Stimulated activated CD4-positive, alpha-beta T cell treated with anti-CD3 and anti-CD28 coated beads, Interleukin-1b, Interleukin-23, amount 100 ng/mL, for 48 hours (primary cell): ENCODE data around the gene CORO6.

ENCODE experiments used
- DNase-seq: peaks from one replicate; pipeline ENCODE4 v3.0.0-alpha.2; 2020

The CORO6 gene

DNA sequence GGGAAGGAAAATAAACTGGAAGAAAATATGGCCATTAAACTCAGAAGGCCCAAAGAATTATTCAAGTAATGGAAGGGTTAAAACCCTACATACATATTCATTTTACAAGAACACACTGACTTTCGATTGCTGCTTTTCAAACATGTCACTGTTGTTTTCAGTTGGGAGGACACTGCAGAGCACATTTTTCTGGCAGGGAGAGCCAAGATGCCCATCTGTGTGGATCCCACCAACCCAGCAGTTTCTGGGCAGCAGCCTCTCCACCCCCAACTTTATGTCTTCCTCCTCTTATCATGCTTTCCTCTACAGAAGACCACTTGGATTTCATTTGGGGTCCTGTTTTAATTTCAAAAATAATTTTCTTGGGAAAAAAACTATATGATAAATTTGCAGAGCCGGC lies 7.1 kb upstream of the CORO6 start:
- DNase-seq, result no peak

DNA sequence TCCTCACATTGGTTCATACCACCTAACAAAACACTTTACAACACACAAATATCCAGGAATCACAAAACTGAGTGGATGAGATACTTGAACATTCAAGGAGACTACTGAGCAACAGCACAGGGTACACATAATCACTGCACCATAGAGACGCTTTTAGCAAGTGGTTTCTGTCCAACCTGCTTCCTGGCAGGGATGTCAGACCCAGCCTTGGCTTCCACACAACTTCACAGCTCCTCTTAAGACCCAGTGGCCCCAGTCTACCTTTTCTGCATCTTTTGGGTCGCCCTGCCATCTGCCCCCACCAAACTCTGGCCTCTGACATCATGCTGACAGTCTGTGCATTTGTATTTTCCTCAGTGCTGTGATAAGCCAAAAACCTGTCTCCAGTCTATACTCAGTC lies 5.9 kb upstream of the CORO6 start:
- DNase-seq, result no peak

DNA sequence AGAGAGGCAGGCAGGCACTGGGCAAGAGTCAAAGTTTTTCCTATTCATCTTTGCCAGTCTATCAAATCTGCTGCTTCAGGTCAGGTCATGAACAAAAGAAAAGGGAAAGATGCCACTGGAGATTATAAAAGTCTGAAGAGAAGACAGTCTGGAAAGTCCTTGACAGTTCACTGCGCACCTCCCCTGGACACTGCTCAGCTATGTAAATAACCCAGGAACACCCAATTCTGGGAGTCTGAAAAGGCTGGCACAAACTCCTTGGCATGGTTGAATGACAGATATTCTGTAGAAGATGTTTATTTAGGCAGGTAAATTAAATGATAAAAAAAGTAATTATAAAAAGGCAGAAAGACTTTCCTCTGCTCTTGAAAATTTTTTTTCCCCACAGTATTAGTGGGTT lies 5.2 kb upstream of the CORO6 start:
- DNase-seq, result no peak

DNA sequence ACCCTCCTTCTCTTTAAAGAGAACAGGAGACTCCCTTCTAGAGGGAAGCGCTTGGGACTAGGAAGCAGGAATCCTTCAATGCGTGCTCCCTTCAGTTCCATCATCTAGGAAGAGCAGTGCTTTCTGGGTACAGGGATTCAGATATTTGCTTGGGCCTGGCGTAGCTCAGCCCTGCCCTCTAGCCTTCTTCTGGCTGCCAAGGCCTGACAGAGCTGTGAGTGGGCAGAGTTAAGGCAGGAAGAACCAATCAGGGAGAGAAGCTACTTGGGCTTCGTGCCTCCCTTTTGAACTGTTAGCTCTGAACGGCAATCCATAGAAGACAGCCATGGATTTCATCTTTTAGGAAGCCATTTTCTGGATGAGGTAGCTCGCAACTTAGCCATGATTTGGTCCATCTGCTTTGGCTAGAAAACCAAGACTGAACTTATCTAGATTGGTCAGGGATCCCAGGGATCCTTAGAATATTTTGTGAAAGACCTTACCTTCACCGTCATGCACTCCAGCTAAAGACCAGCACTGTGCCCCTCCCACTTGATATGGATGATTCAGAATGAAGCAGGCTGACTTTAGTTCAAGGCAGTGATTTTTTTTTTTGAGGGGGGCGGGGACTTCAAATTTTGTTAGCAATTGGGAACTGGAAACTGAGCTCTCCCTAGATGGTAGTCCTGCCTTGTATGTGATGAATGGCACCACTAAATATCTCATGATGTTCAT lies 2.5 kb upstream of the CORO6 start:
- no peak for DNase-seq

DNA sequence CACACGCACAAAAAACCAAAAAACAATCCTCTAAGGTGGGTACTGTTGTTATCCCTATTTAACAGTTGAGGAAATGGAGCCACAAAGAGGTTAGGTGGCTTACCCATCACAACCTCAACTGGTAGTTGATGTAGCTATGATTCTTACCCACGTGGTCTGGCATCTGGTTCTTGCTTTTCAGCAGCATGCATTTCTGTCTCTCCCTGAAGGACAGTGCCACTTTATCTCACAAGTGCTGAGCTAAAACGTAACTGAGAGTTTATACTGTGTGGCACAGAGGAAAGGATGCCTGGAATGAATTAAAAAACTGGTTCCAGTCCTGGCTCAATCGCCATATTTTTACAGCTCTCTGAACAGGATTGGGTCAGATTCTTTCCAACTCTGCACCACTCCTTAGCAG lies 1.9 kb upstream of the CORO6 start:
- peak; percentile 28 for DNase-seq

DNA sequence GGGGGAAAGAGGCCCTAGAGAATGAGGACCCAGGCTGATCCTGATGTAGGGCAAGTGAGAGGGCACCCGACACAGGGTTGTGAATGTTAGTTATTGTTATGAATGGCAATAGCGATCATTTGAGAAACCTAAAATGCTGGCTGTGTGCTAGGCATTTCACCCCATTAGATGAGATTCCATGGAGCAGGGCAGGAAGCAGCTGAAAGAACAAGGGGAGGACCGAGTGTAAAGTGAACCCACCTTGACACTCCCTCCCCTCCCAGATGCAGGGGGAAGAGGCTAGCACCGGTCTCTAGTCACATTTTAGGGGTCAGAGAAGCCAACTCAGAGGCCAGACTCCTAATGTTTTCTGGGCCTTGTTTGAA lies 553 bp upstream of the CORO6 start:
- DNase-seq, result no peak

DNA sequence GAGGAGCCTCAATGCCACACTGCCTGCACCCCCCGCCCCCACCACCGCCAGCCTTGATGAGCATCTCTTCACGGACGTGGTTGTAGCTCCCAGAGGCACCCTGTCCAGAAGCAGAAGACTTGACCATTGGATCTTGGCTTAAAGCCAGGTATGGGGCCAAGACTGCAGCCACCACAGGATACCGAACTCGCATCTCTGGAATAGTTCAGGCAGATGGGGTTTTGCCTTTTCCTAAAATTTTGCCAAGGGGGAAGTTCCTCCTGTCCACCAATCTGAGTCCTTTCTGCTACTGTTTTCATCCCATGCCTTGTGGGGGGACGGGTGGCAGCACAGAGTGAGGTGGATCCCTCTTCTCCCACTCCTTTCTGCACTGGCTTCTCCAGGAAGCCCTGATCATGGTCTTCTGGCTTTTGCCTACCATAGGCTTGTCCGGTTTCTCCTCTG lies 939 bp downstream of the CORO6 start:
- no peak for DNase-seq

DNA sequence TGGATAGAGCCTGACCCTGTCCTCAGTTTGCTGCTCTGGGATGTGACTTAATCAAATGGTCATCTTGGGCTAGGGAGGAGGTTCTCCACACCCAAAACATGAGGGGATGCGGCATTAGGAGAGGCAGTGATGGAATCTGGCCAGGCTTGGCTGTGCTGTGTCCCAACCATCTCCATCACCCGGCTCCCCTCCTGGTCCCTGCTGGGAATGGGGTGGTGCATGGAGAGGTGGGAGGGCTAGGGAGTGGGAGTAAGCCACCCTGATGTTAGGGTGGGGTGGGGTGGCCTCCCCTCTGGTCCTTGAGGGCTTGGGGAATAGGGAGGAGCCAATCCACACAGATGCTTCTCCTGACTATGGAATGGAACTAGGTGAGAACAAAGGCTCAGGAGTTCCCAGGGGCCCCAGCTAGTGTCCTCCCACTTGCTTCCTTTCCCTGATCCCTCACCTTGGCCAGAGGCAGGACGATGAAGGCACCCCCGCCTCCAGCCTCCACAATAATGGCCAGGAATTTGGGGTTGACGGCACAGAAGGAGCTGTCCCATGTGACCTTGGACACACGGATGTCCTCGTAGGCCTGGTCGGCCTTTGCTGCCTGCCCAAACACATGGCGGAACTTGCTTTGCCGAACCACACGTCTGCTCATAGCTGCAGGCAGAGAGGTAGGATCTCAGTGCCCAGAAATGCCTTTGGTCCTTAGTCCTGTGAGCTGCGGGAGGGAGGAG lies 1.8 kb downstream of the CORO6 start:
- DNase-seq, result no peak

DNA sequence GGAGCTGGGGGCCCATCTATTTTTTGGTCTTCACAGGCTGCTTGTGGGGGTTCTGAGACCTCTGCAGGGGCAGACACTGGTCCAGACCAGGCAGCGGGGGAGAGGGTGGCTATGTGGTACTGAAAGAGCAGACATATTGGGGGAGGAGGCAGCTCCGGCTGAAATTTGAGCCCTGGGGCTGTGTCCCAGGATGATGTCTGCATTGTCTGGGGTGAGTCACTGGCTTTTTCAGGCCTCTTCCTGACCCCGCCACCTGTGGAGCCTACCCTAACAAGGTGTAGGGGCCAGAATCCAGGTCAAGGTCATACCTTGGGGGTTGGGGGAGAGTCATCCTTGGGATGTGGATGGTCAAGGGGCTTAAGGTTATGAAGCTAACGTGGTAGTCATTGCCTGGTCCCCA lies 2.4 kb downstream of the CORO6 start:
- DNase-seq, result no peak

DNA sequence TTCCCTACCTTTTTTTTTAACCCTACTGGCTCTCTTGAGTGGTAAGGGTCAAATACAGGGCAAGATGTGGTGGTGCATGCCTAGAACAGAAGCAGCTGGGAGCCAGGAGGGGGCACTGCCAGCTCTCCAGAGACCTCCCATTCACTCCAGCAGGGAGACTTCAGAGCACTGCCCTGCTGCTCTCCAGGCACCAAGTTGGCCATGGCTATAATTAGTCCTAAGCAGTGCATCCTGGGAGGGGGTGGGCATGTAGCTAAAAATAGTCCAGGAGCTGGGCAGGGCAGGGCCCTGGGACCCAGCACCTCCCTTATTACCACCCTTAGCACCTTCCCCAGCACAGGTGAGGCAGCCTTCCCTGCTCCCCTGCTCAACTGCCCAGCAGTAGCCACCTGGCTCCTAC lies 3.5 kb downstream of the CORO6 start:
- DNase-seq, result peak; percentile 27

DNA sequence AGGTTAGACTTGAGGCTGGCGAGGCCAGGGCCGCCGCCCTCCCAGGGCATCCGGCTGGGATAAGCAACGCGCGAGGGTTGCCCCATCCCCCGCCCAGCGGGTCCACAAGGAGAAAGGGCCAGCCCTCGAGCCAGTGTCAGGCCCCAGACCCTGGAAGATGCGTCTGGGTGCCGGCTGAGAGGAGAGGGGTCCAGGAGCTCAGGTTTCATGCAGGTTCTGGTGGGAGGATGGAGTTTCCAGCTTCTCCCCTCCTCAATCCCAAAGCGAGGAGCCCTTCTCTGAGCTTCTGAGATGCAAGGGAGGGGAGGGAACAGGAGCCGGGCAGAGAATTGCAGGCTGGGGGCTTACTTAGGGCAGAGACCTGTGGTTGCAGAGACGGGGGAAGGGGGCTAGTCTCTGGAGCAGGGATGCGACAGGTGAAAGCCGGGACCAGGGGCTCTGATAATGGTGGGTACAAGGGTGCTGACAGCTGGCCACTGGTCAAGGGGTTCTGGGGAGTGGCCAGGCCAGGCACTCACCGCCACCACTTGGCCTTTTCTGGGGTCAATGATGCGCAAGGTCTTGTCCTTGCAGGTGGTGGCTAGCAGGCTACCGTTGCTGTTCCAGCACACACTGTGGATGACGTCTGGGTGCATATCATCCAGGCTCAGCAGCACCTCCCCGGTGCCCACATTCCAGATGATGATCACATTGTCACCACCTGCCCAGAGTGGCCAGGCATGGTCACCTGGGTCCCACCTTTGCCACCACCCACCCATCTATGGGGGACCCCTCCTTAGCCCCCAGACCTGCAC lies 4.2 kb downstream of the CORO6 start:
- no peak for DNase-seq

DNA sequence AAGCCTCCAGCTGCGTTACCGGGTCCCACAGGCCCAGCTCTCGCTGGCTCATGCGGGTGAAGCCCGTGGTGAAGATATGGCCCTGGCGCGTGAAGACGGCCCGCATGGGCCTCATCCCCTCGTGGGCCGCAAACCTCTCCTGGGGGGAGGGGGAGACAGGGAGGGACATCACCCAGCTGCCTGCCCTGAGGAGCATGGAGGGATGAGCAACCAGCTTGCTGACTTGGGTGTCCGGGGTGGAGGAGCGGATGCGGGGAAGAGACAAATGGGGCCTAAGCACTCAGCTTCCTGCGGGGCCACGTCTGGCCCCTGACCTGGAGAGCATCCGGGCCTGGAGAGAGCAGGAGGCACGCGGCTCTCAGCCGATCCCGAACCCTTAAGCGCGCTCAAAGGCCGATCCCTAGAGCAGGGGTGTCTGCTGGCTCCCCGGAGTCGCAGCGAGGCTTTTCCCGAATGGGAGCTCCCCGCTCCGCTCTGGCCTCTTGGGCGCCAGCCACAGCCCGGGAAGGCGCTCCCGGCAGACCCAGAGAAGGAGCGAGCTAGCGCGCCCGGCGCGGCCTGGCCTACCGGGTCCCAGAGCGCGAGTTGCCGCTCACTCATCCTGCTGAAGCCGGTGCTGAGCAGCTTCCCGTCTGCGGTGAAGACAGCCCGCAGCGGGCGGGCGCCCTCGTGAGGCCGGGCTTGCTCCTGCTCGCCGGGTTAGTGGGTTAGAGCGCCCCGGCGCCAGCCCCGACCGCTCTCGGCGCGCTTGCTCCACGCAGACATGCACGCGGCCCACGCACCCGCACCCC lies 5.0 kb downstream of the CORO6 start:
- DNase-seq, result peak; percentile 89

DNA sequence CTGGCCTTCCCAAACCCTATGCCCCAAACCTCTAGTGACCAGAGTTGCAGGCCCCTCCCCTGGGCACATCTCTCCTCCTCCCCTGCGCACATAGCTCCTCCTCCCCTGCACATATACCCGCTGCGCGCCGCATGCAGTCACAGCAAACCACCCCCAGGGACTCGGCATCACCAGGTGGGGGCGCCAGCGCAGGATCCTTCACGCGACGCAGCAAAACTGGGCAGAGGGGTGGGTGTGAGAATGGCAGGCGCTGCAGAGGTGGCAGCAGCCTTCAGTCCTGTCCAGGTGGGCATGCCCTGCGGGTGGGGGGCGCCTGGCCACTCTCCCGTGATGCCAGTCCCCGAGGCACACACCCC lies 5.6 kb downstream of the CORO6 start:
- DNase-seq, result peak; percentile 95

DNA sequence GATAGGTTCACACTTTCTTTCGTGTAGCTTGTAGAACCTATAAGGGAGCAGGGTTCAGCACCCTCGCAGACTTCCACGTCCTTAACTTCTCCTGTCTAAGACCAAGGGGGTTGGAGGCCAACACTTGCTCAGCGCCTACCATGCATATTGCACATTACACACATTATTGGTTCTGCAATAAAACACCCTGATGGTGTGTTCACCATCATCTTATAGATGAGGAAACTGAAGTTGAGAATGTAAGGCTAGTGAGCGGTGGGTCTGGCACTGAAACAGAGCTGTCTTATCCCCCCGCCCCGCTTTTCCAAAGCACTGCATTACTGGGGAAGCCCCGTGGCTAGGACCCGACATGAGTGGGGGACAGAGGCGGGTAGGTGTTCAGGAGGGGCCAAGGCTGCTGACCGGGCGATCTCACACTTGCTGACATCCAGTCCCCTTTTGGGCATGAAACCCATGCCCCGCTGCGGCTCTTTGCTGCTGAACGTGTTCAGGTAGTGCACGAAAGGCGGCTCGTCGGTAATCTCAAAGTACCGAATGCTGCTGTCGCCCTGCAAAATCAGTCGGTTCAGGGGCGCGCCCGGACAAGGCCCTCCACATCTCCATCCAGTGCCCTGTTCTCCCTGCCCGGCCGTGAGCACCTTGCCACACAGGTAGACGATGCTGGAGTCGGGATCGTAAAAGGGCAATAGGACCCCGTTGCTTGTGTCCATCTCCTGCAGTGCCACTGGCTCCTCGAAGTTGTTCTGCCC lies 6.2 kb downstream of the CORO6 start:
- DNase-seq, result no peak

DNA sequence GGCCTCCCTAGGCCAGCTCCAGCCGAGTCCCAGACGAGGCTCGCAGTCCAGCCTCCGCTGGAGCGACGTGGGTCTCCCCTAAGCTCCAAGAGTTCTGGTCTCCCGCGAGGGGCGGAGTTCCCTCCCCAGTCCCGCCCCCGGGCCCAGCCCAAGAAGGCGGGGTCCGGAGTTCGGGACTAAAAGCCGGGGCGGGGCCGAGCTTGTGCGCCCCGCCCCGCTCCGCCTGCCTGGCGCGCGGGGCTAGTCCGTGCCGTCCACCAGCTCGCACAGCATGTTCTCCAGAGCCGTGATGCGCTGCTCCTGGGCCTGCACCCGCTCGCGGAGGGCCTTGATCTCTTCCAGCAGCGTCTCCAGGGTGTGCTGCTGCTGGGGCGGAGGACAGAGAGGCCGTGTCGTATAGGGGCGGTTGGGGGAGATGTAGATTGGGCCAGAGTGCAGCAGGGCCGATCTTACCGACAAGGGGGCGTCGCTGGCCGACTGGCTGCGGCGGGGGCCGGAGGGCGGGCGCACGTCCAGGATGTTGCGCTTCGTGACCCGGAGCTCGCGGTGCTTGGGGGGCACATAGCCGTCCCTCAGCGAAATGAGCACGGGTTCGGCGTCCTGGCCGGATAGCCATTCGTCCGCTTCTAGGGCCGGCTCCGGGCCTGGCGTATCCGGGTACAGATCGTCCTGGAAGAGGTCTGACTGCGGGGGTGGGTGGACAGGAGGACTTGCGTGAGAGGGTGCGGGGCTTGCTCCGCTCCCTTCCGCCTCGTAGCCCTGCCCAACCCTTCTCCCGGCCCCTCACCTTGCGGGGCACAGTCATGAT lies 7.0 kb downstream of the CORO6 start:
- peak; percentile 83 for DNase-seq

DNA sequence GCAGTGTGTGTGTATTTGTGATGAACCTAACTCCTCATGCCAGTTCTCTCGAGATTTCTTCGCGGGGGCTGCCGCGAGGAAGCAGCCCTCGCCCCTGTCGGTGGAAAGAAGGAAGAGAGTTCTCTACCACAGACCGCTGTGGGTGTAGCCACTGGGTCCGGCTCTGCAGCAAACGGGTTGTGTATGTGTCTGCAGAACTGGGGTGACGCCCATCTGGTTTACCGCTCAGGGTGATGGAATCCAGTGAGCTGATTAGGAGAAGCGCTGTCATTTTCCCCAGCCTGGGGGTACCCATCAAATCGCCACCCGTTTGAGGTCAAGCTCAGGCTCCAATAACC lies 7.7 kb downstream of the CORO6 start:
- DNase-seq, result peak; percentile 57

DNA sequence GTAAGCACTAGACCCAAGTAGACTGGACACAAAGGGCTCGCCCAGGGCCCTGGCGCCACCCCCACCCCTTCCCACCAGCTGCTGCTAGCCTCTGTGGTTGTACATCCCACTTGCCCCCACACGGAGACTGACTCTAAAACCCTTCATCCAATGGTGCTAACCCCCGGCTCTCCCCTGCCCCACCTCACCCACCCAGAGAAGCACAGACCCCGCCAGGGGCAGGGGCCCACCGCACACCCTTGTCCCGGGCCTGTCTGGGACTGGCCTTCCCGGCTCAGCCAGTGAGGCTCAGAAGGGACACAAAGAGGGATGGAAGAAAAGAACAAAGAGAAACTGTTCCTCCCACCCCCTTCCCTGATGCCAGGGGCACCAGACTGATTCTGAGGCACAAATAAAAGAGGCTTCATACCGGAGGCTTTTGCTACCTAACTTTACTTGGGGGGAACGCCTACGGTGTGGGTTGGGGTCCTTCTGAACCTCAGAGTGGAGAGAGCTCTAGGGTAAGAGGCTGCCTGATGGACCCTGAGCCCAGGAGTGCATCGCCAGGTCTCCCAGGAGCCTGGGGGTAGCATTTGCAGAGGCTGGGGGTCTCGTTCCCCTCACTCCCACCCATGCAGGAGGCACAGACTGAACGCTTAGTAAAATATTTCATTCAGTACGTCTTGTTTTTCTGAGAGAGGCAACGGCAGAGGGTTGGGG lies 8.2 kb downstream of the CORO6 start:
- DNase-seq, result no peak

DNA sequence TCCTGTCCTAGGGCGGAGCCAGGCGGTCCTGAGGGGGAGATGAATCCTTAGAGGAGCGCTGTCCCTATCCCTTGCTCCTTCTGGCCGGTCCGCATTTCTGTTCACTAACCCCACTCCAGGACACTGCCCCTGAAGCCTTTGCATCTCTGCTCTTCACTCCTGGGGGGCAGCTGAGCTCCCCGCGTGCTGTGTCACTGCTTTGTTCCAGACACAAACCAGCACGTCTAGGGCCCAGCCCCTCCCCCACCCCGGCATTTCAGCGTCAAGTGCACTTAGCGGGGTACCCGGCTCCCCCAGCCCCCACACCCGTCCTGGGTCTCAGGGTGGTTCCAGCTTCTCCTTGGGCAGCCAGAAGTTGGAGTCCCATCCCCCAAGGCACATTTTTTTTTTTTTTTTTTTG lies 8.9 kb downstream of the CORO6 start:
- DNase-seq, result no peak

DNA sequence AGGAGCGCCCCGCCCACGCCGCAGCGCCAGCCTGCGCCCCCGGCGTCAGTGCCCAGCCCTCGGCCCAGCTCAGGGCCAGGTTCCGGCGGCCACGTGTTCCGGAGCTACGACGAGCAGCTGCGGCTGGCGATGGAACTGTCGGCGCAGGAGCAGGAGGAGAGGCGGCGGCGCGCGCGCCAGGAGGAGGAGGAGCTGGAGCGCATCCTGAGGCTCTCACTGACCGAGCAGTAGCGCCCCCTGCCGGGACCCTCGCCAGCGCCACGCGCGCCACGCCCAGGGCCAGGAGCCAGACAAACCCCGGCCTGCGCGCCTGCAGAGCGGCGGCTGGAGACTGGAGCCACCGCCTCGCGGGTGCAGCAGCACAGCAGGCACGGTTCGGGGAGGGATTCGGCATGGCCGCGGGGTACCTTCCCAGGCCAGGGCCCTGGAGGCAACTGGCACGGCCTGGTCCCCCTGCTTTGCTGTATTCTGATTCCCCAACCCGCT lies 9.3 kb downstream of the CORO6 start:
- DNase-seq, result peak; percentile 96

DNA sequence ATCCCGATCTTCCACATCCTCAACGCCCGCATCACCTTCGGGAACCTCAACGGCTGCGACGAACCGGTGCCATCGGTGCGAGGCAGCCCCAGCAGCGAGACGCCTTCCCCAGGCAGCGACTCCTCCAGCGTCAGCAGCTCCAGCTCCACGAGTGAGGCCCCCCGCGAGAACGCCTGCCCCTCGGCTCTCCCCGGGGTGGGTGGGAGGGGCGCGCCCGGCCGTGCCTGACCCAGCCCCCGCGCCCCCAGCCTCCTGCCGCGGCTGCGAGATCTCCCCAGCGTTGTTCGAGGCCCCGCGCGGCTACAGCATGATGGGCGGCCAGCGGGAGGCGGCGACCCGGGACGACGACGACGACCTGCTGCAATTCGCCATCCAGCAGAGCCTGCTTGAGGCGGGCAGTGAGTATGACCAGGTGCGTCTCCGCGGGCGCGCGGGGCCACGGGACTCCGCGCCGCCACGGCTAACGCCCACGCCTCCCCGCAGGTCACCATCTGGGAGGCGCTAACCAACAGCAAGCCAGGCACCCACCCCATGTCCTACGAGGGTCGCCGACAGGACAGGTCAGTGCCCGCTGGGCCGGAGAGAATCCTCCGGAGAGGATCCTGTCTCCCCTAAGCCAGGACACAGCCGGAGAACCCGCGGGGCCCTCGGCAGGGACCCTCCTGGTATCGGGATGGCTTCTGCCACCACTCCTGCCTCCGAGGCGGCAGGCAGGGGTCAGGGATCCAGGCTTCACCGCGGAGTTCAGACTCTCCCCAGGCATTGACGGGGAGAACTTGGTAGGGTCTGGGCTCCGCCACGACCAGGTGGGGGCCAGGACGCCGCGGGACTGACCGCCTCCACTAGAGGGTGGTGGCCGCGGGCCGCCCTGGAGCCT lies 10.1 kb downstream of the CORO6 start:
- no peak for DNase-seq
